Activated gamma-delta T cell treated with anti-CD3 and anti-CD28 coated beads, Interleukin-2, amount 50 U/mL, for 16 hours (primary cell): ENCODE data around the gene DGKI.

Experiments
- DNase-seq: peaks from one replicate; pipeline ENCODE4 v3.0.0-alpha.2; 2020; ENCODE audit warnings: low read depth

The DGKI gene

DNA sequence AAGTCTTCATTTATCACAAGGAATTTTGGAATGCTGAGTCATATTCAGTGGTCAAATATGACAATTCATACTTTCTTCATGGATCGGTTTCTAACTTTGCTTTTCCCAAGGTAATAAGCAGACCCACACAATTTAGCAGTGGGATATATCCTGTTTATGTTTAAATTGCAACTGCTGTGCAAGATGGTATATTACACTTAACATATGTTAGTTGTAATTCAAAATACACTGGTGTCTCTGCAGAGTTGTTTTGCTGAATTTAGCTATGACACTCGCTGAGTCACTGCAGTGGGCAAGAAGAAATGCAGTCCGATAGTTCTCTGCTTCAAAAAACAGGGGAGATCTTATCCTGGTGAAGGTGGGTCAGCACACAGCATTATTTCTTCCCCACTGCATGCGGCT lies 308.4 kb downstream of the DGKI start:
- no peak for DNase-seq

DNA sequence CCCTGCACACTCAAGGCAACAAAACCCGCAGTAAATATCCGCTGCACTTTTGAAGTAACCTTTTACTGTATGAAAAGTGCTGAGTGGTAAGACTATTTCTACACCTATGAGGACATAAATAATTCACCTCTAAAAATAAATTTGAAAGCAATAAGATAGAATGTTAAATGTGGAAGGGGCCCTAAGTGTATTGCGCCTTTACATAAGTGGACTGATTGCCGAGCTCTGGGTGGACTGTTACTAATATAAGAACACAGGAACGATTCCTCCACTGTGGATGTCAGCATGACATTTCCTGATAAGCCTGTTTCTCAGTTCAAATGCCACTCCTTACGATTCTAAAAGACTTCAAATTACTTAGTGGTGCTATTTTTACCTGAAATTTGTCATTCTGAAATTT lies 311.2 kb downstream of the DGKI start:
- no peak for DNase-seq

DNA sequence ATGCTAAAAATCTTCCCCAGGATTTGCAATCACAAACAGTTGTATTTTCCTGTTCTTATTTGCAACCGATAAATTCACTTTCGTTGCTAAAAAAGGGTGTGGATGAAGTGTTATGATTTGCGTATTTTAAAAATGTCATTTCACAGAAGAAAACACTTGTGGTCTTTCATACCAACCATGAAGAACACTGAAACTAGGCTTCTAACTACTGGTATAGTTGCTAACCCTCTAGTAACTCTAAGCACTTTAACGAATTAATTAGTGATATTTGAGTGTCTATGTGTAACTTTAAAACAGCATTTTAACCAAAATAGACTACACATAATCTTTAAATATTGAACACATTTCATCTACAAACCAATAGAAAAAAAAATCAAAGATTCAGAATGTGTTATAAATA lies 315.1 kb downstream of the DGKI start:
- no peak for DNase-seq

DNA sequence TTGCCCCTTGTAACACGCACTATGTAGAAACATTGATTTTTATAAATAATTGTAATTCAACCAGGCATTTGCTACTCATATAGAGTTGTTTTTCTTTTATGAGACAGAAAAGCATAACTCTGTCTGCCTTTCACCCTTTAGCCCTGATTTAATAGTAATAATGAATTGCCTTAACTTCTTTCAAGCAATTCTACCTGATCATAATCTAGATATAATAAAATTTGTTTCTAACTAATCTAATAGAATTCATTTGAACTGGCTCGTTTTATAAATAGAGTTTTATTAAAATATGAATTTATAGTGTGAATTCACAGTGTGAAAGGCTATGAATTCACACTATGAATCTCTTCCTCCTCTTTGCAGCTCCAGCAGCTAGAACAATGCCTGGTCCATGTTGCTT lies 319.1 kb downstream of the DGKI start:
- DNase-seq: no peak

DNA sequence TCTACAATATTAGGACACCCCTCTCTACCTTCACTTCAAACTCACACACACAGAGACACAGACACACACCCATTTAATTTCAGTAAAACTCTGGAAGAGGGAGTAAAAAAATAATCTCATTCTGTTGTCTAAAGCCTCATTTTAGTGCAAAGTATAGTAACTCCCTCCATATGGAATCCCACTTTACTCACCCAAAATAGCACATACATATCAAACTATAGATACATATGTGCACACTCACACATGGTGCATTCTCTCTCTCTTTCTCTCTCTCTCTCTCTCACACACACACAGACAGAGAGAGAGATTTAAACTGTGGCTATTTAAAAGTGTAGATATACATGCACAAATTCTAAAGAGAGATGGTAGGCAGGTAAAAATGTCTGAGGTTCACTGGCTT lies 323.6 kb downstream of the DGKI start:
- no peak for DNase-seq

DNA sequence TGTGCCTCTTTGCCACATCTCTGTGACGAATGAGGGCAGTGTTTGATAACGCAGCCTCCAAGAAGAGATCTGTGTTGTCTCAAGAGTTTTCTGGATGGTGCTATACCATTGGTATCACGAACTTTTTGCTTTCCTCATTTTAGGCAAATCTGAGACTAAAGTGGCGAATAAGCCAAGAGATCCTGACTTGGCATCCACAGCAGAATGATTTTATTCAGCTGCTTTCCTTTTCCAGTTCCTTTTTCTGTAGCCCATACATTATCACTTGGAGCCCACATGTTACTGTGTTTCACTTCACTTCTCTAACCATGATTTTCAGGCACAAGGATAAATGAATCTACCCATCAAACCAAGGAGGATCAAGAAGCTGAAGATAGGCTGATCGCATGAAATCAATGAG lies 325.3 kb downstream of the DGKI start:
- DNase-seq: no peak

DNA sequence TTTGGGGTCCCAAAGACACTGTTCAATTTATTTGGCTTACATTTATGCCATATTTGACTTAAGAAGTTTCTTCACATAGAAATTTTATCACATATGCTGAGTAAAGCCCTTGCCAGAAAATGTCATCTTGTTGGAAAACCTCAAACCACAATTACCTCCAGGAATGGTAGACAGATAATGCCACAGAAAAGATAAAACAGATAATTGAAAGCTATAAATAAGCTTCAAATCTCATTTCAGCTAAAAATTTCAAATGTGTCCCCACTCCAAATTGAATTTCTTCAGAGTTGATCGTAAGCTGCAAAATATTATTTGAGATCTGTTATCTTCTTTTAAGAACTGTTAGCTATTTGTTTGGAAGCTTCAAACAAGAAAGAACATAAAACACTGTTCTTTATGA lies 326.8 kb downstream of the DGKI start:
- no peak for DNase-seq

DNA sequence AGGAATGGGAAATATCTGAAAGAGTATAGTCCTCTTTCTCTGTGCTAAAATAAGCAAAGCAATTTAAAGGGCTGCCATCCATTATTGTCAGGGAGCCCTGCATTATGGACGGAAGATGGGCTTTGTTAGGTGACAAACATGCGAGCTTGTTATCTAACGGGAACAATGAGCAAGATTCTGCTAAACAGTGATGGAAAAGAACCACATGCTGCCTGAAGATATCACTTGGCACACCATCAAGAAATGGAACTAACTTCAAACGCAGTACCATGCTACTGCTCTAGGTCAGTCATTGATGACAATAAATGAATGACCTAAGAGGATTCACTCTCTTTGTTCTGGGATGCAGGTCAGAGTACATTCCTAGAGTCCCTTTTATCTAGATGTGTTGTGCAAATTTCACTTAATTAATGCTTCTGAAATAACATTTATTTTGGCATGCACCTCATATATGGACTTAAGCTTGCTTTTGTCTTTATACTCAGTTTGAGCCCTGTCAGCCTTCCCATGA lies 327.5 kb downstream of the DGKI start:
- DNase-seq: no peak

DNA sequence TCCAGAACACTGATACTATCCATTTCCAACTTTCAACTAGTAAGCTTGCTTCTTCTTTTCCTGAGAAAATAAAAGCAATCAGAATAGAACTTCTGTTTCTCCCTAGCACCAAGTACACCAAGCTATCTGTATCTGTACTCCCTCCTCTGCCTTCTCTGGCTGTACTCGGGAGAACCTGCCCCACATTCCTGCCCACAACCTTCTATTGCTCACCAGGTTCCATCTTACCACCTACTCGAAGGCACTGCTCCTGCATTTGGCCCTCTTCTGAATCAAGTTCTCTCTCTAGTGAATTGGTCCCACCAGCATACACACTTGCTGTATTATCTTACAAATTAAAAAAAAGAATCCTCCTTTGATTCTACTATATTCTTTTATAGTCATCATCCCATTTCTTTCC lies 333.7 kb downstream of the DGKI start:
- no peak for DNase-seq

DNA sequence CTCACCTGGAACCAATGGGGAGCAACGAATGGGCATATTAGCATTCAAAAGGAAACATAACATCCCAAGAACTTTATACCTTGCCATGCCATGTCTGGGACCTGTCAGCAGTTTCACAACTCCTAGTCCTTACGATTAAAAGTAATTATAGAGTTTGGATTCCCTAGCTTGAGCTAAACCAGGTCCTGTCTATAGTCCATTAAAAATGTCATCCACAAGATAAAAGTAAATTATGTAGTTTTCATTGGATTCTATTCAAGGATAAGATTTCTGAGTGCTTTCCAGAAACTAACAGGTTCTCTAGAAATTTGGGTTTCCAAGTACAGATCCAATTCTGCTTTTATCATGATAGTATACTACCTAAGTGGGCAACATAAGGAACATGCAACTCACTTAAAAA lies 339.7 kb downstream of the DGKI start:
- DNase-seq: no peak

DNA sequence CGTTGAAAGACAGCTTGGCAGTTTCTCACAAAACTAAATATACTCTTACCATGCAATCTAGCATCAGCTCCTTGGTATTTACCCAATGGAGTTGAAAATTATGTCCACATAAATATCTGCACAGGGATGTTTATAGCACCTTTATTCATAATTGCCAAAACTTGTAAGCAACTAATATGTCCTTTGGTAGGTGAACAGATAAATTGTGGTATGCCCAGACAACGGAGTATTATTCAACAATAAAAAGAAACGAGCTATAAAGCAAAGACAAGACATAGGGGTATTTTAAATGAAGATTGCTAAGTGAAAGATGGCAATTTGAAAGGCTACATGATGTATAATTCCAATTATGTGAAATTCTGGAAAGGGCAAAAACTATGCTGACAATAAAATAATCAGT lies 340.7 kb downstream of the DGKI start:
- no peak for DNase-seq

DNA sequence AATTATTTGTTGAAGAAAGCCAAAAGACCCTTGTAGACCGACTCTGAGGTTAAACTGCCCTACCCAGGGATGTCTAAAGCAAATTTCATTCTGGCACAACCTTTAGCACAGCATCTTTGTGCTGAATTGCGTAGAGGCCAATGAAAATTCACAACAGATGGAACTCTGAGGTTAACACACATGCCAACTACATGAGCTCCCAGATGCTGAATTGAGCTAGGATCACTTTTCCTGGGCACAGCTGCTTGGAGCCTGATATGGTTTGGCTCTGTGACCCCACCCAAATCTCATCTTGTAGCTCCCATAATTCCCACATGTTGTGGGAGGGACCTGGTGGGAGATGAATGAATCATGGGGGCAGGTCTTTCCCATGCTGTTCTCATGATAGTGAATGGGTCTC lies 345.2 kb downstream of the DGKI start:
- no peak for DNase-seq

DNA sequence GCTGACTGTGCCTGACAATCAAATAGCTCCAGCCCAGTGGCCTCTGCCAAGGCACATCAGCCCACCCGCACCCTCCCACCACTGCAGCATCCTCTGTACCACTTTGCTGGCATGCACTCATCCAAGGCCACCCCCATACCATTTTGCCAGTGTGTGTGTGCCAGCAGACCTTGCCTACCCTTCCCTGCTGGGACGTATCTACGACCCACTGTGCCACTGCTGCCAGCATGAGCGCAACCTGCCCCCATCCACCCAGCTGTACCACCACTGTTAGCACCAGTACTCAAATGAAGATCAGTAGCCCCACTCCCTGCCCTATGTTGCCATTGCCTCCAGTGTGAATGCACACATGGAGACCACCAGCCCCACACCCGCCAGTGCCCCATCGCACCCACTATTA lies 353.9 kb downstream of the DGKI start:
- no peak for DNase-seq

DNA sequence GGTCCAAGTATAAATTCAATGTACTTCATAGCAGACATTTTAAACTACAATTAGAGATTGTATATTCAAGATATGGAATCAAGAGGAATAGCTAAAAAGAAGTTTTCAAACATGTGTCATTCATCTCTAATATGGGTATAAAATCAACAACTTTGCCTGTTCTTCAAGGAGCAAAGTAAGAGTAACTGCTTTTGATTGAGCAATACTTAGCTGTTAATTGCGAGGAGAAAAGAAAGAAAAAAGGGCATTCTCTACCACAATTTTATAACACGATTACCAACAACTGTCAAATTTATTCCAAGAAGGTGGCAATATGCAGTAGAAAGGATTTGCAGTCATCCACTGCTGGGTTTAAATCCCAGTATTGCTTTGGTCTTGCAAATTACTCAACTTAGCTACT lies 356.9 kb downstream of the DGKI start:
- DNase-seq: no peak

DNA sequence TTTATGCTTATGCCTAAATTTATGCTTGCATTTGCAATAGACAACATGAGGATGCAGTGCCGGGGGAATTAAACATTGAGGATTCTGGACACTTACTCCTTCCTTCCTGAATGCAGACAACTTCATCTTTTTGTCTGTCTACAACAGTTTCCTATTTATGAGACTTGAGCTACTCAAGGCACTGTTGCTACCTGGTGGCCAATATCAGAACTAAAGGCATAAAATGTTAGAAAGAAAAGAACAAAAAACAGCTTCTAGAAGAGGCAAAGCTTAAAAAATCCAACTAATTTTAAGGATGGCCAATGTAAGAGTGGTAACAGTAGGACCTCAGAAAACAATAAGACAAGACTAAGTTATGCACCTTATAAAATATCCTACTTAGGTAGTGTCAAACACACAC lies 358.7 kb downstream of the DGKI start:
- no peak for DNase-seq

DNA sequence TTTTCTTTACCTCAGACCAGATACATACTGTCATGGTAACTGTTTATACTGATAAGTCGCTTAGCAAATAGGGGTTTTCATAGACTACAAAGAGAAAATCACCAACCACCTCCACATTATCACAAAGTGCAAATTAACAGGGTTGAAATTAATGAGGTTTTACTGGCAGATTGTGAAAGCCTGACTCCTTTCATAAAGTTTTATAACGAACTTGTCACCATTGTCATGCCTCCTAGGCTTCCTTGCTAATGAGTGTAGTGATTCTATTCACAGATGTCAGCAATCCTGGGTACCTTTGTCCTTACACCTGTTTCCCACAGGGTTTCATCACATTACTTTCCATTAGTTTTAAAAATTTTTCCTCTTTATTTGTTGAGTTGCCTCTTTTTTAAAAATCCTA lies 361.0 kb downstream of the DGKI start:
- DNase-seq: no peak

DNA sequence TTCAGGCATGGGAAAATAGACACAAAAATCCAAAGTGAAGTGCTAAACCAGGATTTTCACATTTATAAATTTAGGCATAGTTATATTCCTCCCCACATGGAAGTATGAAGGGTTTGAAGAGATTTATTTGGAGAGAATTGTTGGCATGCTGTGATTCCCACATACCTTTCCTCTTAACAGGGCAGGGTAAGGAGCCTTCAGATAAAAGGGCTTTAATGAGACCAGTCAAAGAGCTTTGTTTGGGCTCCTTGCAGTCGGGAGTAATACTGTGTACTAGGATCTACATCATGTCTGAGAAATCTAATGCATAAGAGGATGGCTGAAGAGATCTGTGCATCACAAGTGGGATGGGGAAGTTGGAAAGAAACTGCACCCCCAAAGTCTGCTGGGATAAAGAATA lies 362.4 kb downstream of the DGKI start:
- no peak for DNase-seq

DNA sequence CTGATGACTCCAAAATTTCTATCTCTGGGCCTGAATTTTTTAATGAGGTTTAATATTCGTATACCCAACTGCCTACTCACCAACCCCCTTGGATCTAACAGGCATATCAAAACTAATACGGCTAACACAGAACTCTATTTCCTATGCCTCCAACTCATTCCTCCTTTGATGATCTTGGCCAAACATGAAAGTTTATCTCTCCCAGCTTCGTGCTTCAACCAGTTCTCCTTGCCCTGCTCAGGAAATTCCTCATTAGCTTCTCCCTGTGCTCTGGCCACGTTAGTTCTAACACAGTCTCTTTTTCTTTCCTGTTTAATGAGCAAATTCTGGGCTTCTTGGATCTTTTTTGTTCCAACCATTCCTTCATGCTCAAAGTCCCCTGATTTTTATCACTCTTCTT lies 364.3 kb downstream of the DGKI start:
- no peak for DNase-seq

DNA sequence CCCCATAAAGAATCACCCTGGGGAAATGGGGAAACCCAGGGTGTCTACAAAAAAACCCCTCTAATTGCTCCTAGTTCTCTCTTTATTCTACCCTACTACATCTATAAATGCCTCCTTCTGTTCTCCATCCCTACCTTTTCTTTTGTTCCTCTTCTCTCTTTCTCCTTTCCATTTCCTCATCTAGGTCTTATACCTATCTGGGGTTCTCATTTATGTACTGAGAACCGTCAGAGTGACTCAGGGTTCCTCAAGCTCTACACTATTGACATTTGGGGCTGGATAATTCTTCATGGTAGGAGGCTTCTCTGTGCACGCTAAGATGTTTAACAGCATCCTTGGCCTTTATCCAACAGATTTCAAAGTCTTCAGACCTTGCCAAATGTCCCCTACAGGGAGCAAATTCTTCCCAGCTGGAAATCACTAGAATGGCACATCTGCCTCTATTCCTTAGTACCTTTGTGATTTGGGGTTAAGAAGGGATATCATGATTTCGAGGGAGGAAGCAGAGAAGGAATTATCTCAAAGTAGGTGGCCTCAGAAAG lies 365.9 kb downstream of the DGKI start:
- no peak for DNase-seq

DNA sequence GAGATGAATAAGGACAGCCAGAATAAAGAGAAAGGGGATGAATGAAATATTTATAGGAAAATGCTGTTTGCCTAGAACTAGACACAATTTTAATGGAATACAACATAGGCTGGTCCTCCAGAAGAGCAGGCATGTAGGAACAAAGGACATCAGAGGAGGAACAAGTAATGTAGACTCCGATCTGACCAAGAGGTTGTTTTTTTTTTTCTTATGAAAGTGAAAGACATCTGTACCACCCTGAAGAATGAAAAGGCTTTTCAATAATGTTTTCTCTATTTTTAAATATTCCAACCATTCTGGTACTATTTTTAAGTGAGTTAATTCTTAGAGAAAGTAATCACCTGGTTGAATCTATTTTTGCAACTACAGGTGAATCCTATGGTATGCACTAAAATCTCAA lies 366.4 kb downstream of the DGKI start:
- no peak for DNase-seq

DNA sequence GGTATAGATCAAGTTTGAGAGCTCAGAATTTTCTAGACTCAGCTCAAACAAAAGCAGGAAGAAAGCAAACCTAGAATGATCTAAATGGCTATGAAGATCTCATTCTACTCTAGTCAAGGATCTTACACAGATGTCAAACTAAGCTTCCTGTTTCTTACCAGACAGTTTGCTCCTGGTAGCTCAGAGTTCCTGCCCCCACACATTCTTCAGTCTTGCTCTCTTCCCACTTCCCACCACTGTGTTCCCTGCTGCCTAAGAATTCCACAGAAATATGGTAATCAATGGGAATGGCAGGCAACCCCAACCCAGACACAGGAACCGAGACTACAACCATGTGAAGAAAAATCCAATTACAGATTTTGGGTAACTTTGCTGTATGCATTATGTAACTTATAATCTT lies 369.8 kb downstream of the DGKI start:
- no peak for DNase-seq

DNA sequence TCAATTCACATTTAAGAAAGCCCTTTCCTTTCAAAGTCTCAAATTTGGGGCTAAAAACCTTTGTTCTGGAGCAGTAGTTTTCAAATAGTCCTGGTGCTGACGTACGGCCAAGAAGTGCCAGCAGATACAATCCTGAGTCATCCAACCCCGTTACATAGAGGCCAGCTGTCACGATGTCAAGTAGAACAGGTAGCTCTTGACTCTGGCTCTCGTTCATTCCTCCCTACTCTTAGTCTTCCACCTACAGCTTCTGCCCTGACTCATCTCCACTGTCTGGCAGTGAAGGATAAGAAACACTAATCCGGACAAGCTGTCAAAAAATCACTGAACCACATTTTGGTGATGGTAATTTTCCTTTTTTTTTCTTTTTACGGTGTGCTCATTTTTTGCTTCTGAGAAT lies 370.8 kb downstream of the DGKI start:
- DNase-seq: no peak

DNA sequence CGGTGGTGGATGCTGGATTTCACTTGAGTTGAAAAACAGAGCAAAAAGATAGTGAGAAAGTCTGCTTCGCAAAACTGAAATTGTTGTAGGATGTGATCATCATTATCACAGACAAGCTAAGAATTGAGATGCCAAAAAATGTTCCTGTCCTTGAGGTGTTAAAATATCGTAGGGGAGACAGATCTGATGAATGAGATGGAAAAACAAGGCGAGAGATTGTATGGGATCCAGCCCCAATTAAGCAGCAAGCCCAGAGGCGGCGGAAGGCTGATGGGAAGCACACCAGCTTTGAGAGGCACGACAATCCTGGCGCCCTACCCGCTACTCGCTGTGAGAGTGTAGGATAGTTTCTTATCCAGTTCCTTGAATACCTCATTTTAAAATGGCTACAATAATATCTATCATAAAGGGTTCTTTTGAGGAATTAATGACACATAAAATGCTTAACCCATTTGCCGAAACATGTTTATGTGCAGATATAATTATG lies 372.2 kb downstream of the DGKI start:
- no peak for DNase-seq

DNA sequence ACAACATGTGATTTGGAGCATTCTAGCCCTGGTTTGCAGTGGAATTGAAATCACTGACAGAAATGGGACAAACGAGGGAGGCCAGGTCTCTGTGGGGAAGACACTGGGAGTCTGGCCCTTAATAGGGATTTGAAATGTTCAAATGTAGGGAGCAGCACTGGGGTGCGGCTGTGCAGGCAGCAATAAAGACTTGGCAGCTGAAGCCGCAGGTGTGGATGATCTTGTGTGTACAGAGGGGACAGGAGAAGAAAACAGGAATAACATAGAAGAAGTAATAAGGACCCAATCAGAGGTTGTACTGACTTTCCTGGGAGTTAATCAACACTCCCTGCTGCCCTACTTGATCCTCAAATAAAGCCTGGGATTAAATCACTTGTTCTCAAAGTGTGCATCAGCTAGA lies 375.6 kb downstream of the DGKI start:
- DNase-seq: no peak

DNA sequence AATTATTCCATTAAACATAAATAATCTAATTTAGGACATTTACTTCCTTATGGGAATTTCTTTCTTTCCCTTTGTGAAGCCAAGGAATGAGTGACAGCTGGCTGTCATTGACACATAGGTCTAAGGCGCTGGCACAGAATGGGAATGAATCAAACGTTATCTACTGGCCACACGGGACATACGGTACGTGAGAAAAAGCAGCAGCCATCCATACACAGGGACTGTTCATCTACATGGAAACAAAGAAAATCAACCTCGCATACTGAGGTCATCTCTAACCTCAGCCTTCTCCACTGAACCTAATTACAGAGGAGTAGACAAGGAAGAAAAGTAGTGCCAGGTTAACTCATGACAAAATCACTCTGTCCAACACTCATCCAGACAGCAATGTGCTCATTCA lies 376.9 kb downstream of the DGKI start:
- no peak for DNase-seq
